Limb (tissue), 2 donors: ENCODE results near the gene FREY1.

ENCODE experiments used
- DNase-seq, 2 donors: peaks; one replicate each; pipeline ENCODE4 v3.0.0-alpha.2; 2016; ENCODE audit errors: extremely low spot score in 2 of 2

FREY1 gene

GRCh38 chr11:45872651-45873356 lies 34.3 kb downstream of the FREY1 start:
- DNase-seq, result peak in 1 of 2 donors; percentile 71

GRCh38 chr11:45871638-45872037 lies 35.4 kb downstream of the FREY1 start:
- DNase-seq, result no peak

- DNase-seq, result no peak
These were observed 36.4 kb downstream of the FREY1 start for GRCh38 chr11:45870706-45871105.

- no peak for DNase-seq
These were observed 37.5 kb downstream of the FREY1 start for GRCh38 chr11:45869551-45869950.

GRCh38 chr11:45864041-45864440 lies 43.0 kb downstream of the FREY1 start:
- no peak for DNase-seq

- no peak for DNase-seq
These were observed 46.1 kb downstream of the FREY1 start for GRCh38 chr11:45860764-45861510.

- DNase-seq, result no peak
These were observed 46.7 kb downstream of the FREY1 start for GRCh38 chr11:45860348-45860747.

- DNase-seq, result peak; percentile 80 to 88
These were observed 47.4 kb downstream of the FREY1 start for GRCh38 chr11:45859661-45860140.

GRCh38 chr11:45858751-45859398 lies 48.2 kb downstream of the FREY1 start:
- DNase-seq, result no peak

GRCh38 chr11:45857961-45858474 lies 49.1 kb downstream of the FREY1 start:
- DNase-seq, result peak in 1 of 2 donors; percentile 75
